Activated CD8-positive, alpha-beta memory T cell treated with anti-CD3 and anti-CD28 coated beads, Interleukin-2, amount 10 ng/mL, durations not matched to agents 7 days and 5 days (primary cell): Measurements from ENCODE around the gene CACNA1C. TPM values are rescaled to one million over a fixed set of nuclear protein-coding genes. Genes with fewer than 3 reads are reported as not detected.

Source experiments
- ATAC-seq: fragments of 150-1000 bp; cut with Tn5 transposase; one replicate; pipeline ENCODE4 v1.10.0; 2021; ENCODE audit warnings: moderate library complexity
- CTCF ChIA-PET: fragments of 350-600 bp; sonication (Branson Sonifier 250); formaldehyde crosslinking; loops from one replicate; lab custom pipeline; 2021; ENCODE audit warnings: antibody characterized with exemption; lab: Charles Lee
- DNase-seq: peaks from one replicate; pipeline ENCODE4 v3.0.0-alpha.2; 2020
- H3K27ac Mint-ChIP-seq: one replicate; pipeline ENCODE4 v1.8.0; 2021; ENCODE audit warnings: mild to moderate bottlenecking, mixed read lengths
- H3K27me3 Mint-ChIP-seq: one replicate; pipeline ENCODE4 v1.8.0; 2021; ENCODE audit warnings: mixed read lengths
- H3K36me3 Mint-ChIP-seq: one replicate; pipeline ENCODE4 v1.8.0; 2021; ENCODE audit warnings: mild to moderate bottlenecking, mixed read lengths
- H3K4me1 Mint-ChIP-seq: one replicate; pipeline ENCODE4 v1.8.0; 2021; ENCODE audit warnings: mixed read lengths
- H3K4me3 Mint-ChIP-seq: one replicate; pipeline ENCODE4 v1.8.0; 2021; ENCODE audit warnings: mild to moderate bottlenecking, moderate library complexity, mixed read lengths
- H3K9me3 Mint-ChIP-seq: one replicate; pipeline ENCODE4 v1.8.0; 2022; ENCODE audit warnings: low read depth, mixed read lengths
- total RNA-seq, 2 experiments: library from RNA; stranded (reverse); gene quantifications; one replicate each; pipeline ENCODE4 v1.2.3, GENCODE V29; 2021

CACNA1C gene
- total RNA-seq, 2 experiments from 2014 or later = 0.14 to 0.26 TPM

- no peak for ATAC-seq
- DNase-seq = no peak
- H3K27me3 Mint-ChIP-seq = peaks cover 5% of the 10 kb centered on the region
- H3K27ac Mint-ChIP-seq = no peak overlapping the region
- H3K36me3 Mint-ChIP-seq = no peaks in the 10 kb centered on the region
- H3K4me3 Mint-ChIP-seq = no peak overlapping the region
- peaks cover 2% of the 10 kb centered on the region for H3K4me1 Mint-ChIP-seq
- H3K9me3 Mint-ChIP-seq = no peaks in the 10 kb centered on the region
- CTCF ChIA-PET = no interaction called here
Measured at GRCh38 chr12:2514038-2514340, 461.2 kb downstream of the CACNA1C start.

- Mint-ChIP-seq H3K4me1 (peaks cover 1% of the 10 kb centered on the region), H3K36me3 (no peaks in the 10 kb centered on the region), H3K9me3 (no peaks in the 10 kb centered on the region), H3K4me3 (no peak overlapping the region), H3K27me3 (peaks cover 9% of the 10 kb centered on the region), H3K27ac (no peak overlapping the region)
- CTCF ChIA-PET = no interaction called here
- ATAC-seq (no peak), DNase-seq (no peak)
Measured at GRCh38 chr12:2520722-2521246, 468.0 kb downstream of the CACNA1C start.

GRCh38 chr12:2523317-2523716, 470.5 kb downstream of the CACNA1C start:
- H3K27me3 Mint-ChIP-seq = peaks cover 8% of the 10 kb centered on the region
- no peak overlapping the region for H3K27ac Mint-ChIP-seq
- ATAC-seq (no peak), DNase-seq (no peak)
- CTCF ChIA-PET = no interaction called here
- peaks cover 11% of the 10 kb centered on the region for H3K4me1 Mint-ChIP-seq
- H3K4me3 Mint-ChIP-seq = no peak overlapping the region
- no peaks in the 10 kb centered on the region for H3K9me3 Mint-ChIP-seq
- peaks cover 2% of the 10 kb centered on the region for H3K36me3 Mint-ChIP-seq

- peaks cover 17% of the 10 kb centered on the region for H3K4me1 Mint-ChIP-seq
- ATAC-seq (no peak), DNase-seq (no peak)
- H3K9me3 Mint-ChIP-seq = no peaks in the 10 kb centered on the region
- H3K27ac Mint-ChIP-seq = no peak overlapping the region
- CTCF ChIA-PET = no interaction called here
- H3K27me3 Mint-ChIP-seq = peaks cover 8% of the 10 kb centered on the region
- H3K4me3 Mint-ChIP-seq = no peak overlapping the region
- peaks cover 7% of the 10 kb centered on the region for H3K36me3 Mint-ChIP-seq
Measured at GRCh38 chr12:2523844-2524243, 471.1 kb downstream of the CACNA1C start.

GRCh38 chr12:2526371-2526770, 473.6 kb downstream of the CACNA1C start:
- H3K9me3 Mint-ChIP-seq = no peaks in the 10 kb centered on the region

GRCh38 chr12:2528001-2528400, 475.2 kb downstream of the CACNA1C start:
- Mint-ChIP-seq H3K9me3 (no peaks in the 10 kb centered on the region), H3K4me3 (no peak overlapping the region), H3K36me3 (peaks cover 7% of the 10 kb centered on the region), H3K27ac (no peak overlapping the region), H3K4me1 (peaks cover 47% of the 10 kb centered on the region), H3K27me3 (peaks cover 4% of the 10 kb centered on the region)
- DNase-seq = no peak
- CTCF ChIA-PET = interaction anchor here (0.6 to 1.5 kb wide), 2 partner anchors 8 to 1800 kb away, joined by 3 read pairs; no protein-coding TSS in a partner anchor
- no peak for ATAC-seq

More at GRCh38 chr12:2526371-2526770, 473.6 kb downstream of the CACNA1C start:
- Mint-ChIP-seq H3K4me3 (no peak overlapping the region), H3K27ac (no peak overlapping the region), H3K4me1 (peaks cover 40% of the 10 kb centered on the region), H3K27me3 (peaks cover 8% of the 10 kb centered on the region), H3K36me3 (peaks cover 7% of the 10 kb centered on the region)
- ATAC-seq (peak; percentile 33), DNase-seq (no peak)
- CTCF ChIA-PET = no interaction called here

- no peaks in the 10 kb centered on the region for H3K9me3 Mint-ChIP-seq
- CTCF ChIA-PET = no interaction called here
- ATAC-seq (no peak), DNase-seq (no peak)
- no peak overlapping the region for H3K4me3 Mint-ChIP-seq
- H3K4me1 Mint-ChIP-seq = peaks cover 47% of the 10 kb centered on the region
- H3K36me3 Mint-ChIP-seq = peaks cover 7% of the 10 kb centered on the region
- peak overlapping the region; percentile 58 for H3K27ac Mint-ChIP-seq
- peaks cover 4% of the 10 kb centered on the region for H3K27me3 Mint-ChIP-seq
Measured at GRCh38 chr12:2529807-2530206, 477.0 kb downstream of the CACNA1C start.

- Mint-ChIP-seq H3K27ac (no peak overlapping the region), H3K9me3 (no peaks in the 10 kb centered on the region), H3K4me1 (peaks cover 43% of the 10 kb centered on the region), H3K27me3 (peaks cover 4% of the 10 kb centered on the region), H3K36me3 (peaks cover 7% of the 10 kb centered on the region), H3K4me3 (no peak overlapping the region)
- CTCF ChIA-PET = no interaction called here
- ATAC-seq (no peak), DNase-seq (no peak)
Measured at GRCh38 chr12:2531371-2531770, 478.6 kb downstream of the CACNA1C start.

- H3K9me3 Mint-ChIP-seq = no peaks in the 10 kb centered on the region
Measured at GRCh38 chr12:2533036-2533435, 480.2 kb downstream of the CACNA1C start.

GRCh38 chr12:2535583-2536204, 482.9 kb downstream of the CACNA1C start:
- DNase-seq (no peak), ATAC-seq (no peak)
- CTCF ChIA-PET = interaction anchor here (1.3 kb wide), 1 partner anchor 8 kb away, joined by 3 read pairs; no protein-coding TSS in a partner anchor
- H3K9me3 Mint-ChIP-seq = no peaks in the 10 kb centered on the region
- H3K4me1 Mint-ChIP-seq = peaks cover 13% of the 10 kb centered on the region
- no peak overlapping the region for H3K27ac Mint-ChIP-seq
- no peaks in the 10 kb centered on the region for H3K27me3 Mint-ChIP-seq
- no peak overlapping the region for H3K4me3 Mint-ChIP-seq
- no peaks in the 10 kb centered on the region for H3K36me3 Mint-ChIP-seq

More at GRCh38 chr12:2533036-2533435, 480.2 kb downstream of the CACNA1C start:
- DNase-seq (no peak), ATAC-seq (no peak)
- CTCF ChIA-PET = no interaction called here
- Mint-ChIP-seq H3K36me3 (peaks cover 5% of the 10 kb centered on the region), H3K27me3 (no peaks in the 10 kb centered on the region), H3K4me1 (peaks cover 37% of the 10 kb centered on the region), H3K27ac (no peak overlapping the region), H3K4me3 (no peak overlapping the region)

GRCh38 chr12:2536724-2537123, 483.9 kb downstream of the CACNA1C start:
- Mint-ChIP-seq H3K9me3 (no peaks in the 10 kb centered on the region), H3K27ac (no peak overlapping the region), H3K4me3 (no peak overlapping the region)

GRCh38 chr12:2537868-2538541, 485.2 kb downstream of the CACNA1C start:
- no peak for DNase-seq
- no peaks in the 10 kb centered on the region for H3K27me3 Mint-ChIP-seq
- H3K4me3 Mint-ChIP-seq = no peak overlapping the region
- H3K4me1 Mint-ChIP-seq = peaks cover 5% of the 10 kb centered on the region
- no peak overlapping the region for H3K27ac Mint-ChIP-seq
- no peak for ATAC-seq
- H3K9me3 Mint-ChIP-seq = no peaks in the 10 kb centered on the region
- CTCF ChIA-PET = no interaction called here
- H3K36me3 Mint-ChIP-seq = peaks cover 2% of the 10 kb centered on the region

More at GRCh38 chr12:2536724-2537123, 483.9 kb downstream of the CACNA1C start:
- peaks cover under 1% of the 10 kb centered on the region for H3K36me3 Mint-ChIP-seq
- CTCF ChIA-PET = interaction anchor here (1.3 kb wide), 1 partner anchor 9 kb away, joined by 3 read pairs; no protein-coding TSS in a partner anchor
- DNase-seq (no peak), ATAC-seq (no peak)
- peaks cover 7% of the 10 kb centered on the region for H3K4me1 Mint-ChIP-seq
- H3K27me3 Mint-ChIP-seq = no peaks in the 10 kb centered on the region

GRCh38 chr12:2539938-2540337, 487.2 kb downstream of the CACNA1C start:
- no peaks in the 10 kb centered on the region for H3K27me3 Mint-ChIP-seq
- peaks cover 24% of the 10 kb centered on the region for H3K4me1 Mint-ChIP-seq
- DNase-seq (no peak), ATAC-seq (no peak)
- peaks cover 2% of the 10 kb centered on the region for H3K36me3 Mint-ChIP-seq
- CTCF ChIA-PET = no interaction called here
- H3K9me3 Mint-ChIP-seq = no peaks in the 10 kb centered on the region
- no peak overlapping the region for H3K27ac Mint-ChIP-seq
- no peak overlapping the region for H3K4me3 Mint-ChIP-seq

- CTCF ChIA-PET = no interaction called here
- H3K4me3 Mint-ChIP-seq = no peak overlapping the region
- H3K4me1 Mint-ChIP-seq = peaks cover 24% of the 10 kb centered on the region
- ATAC-seq (no peak), DNase-seq (no peak)
- peaks cover 2% of the 10 kb centered on the region for H3K36me3 Mint-ChIP-seq
- no peaks in the 10 kb centered on the region for H3K9me3 Mint-ChIP-seq
- no peak overlapping the region for H3K27ac Mint-ChIP-seq
- no peaks in the 10 kb centered on the region for H3K27me3 Mint-ChIP-seq
Measured at GRCh38 chr12:2540535-2540941, 487.8 kb downstream of the CACNA1C start.
